Activated CD4-positive, alpha-beta memory T cell treated with anti-CD3 and anti-CD28 coated beads for 36 hours (primary cell): ENCODE results near the gene AGXT. TPM values are rescaled to one million over a fixed set of nuclear protein-coding genes. Genes with fewer than 3 reads are reported as not detected.
"Not testable (repeated sequence)": the region's sequence is repeated elsewhere in the genome, so short reads cannot be mapped to it uniquely, and the experiment has no call there.

Experiments
- CTCF ChIA-PET: fragments of 350-600 bp; sonication (Branson Sonifier 250); formaldehyde crosslinking; loops from one replicate; lab custom pipeline; 2021; ENCODE audit warnings: antibody characterized with exemption, inconsistent platforms; lab: Charles Lee
- POLR2A ChIA-PET: fragments of 350-600 bp; sonication (Branson Sonifier 250); formaldehyde crosslinking; loops from one replicate; lab custom pipeline; 2021; ENCODE audit warnings: antibody characterized with exemption; lab: Charles Lee
- DNase-seq: peaks from one replicate; pipeline ENCODE4 v3.0.0-alpha.2; 2020
- H3K27ac Mint-ChIP-seq: one replicate; pipeline ENCODE4 v1.8.0; 2021; ENCODE audit warnings: mixed read lengths
- H3K27me3 Mint-ChIP-seq: one replicate; pipeline ENCODE4 v1.8.0; 2021; ENCODE audit warnings: mixed read lengths
- H3K36me3 Mint-ChIP-seq: one replicate; pipeline ENCODE4 v1.8.0; 2021; ENCODE audit warnings: mixed read lengths
- H3K4me1 Mint-ChIP-seq: one replicate; pipeline ENCODE4 v1.8.0; 2021; ENCODE audit warnings: low read depth, mixed read lengths
- H3K4me3 Mint-ChIP-seq: one replicate; pipeline ENCODE4 v1.8.0; 2021; ENCODE audit warnings: mild to moderate bottlenecking, mixed read lengths
- H3K9me3 Mint-ChIP-seq: one replicate; pipeline ENCODE4 v1.8.0; 2021; ENCODE audit warnings: mixed read lengths
- intact Hi-C: fragments of 100-400 bp; cut with micrococcal nuclease; formaldehyde crosslinking; loops from one replicate; pipeline ENCODE4 v1.15.1; 2023
- total RNA-seq, 2 experiments: library from RNA; stranded (reverse); gene quantifications; one replicate each; pipeline ENCODE4 v1.2.3, GENCODE V29; 2021

AGXT gene
- total RNA-seq, 2 experiments from 2014 or later: not detected

DNA sequence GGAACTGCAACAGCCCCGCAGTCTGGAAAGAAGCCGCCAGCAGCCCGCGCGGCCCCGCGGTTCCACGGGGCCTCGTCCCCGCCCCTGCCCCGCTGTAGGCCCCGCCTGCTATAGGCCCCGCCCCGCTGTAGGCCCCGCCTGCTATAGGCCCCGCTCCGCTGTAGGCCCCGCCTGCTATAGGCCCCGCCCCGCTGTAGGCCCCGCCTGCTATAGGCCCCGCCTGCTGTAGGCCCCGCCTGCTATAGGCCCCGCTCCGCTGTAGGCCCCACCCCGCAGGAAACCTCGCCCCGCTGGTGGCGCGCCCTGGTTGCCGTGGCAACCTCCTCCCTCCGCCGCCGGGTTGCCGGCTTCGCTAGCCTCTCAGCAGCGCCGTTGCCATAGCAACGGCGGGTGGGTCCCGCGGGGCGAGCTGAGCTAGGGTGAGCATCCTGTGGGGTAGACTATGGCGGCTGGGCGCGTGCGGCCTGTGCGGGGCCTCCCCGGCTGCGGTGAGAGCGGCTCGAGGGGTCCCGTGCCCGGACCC is 36.4 kb upstream of the AGXT start:
- CTCF ChIA-PET: no interaction called here

DNA sequence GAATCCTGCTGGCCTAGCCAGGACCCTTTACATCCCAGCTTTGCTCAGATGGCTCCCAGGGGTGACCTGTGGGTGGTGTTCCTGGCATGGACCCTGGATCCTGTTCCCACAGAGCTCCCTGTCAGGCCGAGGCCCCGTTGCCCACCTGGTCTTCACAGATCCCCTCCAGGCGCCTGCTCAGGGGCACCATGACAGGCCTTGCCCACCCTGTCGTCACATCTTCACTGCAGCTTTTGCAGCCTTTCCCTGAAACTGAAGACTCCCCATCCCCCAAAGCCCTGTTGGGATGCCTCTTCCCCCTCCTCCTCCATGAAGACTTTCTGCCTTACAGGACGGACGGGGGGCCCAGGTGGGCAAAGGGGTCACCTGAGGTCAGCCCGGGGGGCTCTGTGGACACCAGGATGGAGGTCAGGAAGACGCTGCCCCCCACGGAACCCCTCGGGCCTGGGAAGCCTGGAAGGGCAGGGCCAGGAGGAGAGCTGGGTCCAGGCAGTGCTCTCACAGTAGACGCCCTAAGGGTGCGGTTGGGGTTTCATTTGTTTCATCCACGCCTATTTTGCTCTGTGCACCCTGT is 35.6 kb upstream of the AGXT start:
- H3K4me1 Mint-ChIP-seq: no peaks in the 10 kb centered on the region
- no peak overlapping the region for H3K4me3 Mint-ChIP-seq
- DNase-seq: no peak
- H3K27ac Mint-ChIP-seq: no peak overlapping the region
- no peaks in the 10 kb centered on the region for H3K36me3 Mint-ChIP-seq
- H3K27me3 Mint-ChIP-seq: peaks cover 15% of the 10 kb centered on the region
- intact Hi-C loops: loop anchor here (1.0 to 10.0 kb wide), 6 partner anchors 267 to 1049 kb away; partner anchors contain the start of genes DUSP28, HDLBP, PPP1R7 and SEPTIN2
- ChIA-PET CTCF (no interaction called here), POLR2A (no interaction called here)
- no peaks in the 10 kb centered on the region for H3K9me3 Mint-ChIP-seq

More for the DNA sequence above, 36.4 kb upstream of the AGXT start:
- POLR2A ChIA-PET: no interaction called here
- DNase-seq: peak; percentile 97
- Mint-ChIP-seq H3K9me3 (no peaks in the 10 kb centered on the region), H3K27ac (no peak overlapping the region), H3K4me1 (no peaks in the 10 kb centered on the region), H3K27me3 (peaks cover 15% of the 10 kb centered on the region), H3K36me3 (no peaks in the 10 kb centered on the region), H3K4me3 (peak overlapping the region; percentile 68)
- intact Hi-C loops: loop anchor here (1.0 to 10.0 kb wide), 6 partner anchors 266 to 1050 kb away; partner anchors contain the start of genes DUSP28, HDLBP, PPP1R7 and SEPTIN2

DNA sequence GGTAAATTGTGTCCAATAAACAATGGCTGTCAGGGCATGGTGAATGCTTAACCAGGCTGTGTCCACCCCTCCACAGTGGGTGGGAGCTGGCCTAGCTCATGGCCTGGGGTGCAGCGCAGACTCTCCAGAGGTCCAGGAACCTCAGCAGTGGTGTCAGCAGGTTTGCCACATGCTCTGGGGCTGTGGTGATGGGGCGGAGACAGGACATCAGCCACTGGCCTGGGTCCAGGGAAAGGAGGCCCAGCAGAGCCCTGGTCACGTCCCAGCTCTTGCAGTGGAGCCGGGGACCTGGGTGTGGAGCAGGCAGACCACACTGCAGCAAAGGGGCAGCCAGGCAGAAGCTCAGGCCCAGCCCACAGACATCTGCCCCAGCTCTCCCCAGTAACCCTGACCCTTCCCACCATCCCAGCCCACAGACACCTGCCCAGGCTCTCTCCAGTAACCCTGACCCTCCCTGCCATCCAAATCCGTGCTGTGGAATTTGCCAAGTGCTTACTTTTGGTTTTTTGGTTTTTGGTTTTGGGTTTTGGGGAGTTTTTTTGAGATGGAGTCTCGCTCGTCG is 34.8 kb upstream of the AGXT start:
- Mint-ChIP-seq H3K9me3 (no peaks in the 10 kb centered on the region), H3K36me3 (no peaks in the 10 kb centered on the region), H3K4me3 (no peak overlapping the region), H3K27me3 (peaks cover 10% of the 10 kb centered on the region), H3K27ac (no peak overlapping the region), H3K4me1 (no peaks in the 10 kb centered on the region)
- POLR2A ChIA-PET: no interaction called here
- no peak for DNase-seq
- intact Hi-C loops: loop anchor here (5.0 to 10.0 kb wide), 2 partner anchors 381 to 1048 kb away; no protein-coding TSS in a partner anchor
- CTCF ChIA-PET: interaction anchor here (1.1 kb wide), 2 partner anchors 10 to 247 kb away, joined by 3 read pairs; partner anchors contain the start of gene CAPN10

DNA sequence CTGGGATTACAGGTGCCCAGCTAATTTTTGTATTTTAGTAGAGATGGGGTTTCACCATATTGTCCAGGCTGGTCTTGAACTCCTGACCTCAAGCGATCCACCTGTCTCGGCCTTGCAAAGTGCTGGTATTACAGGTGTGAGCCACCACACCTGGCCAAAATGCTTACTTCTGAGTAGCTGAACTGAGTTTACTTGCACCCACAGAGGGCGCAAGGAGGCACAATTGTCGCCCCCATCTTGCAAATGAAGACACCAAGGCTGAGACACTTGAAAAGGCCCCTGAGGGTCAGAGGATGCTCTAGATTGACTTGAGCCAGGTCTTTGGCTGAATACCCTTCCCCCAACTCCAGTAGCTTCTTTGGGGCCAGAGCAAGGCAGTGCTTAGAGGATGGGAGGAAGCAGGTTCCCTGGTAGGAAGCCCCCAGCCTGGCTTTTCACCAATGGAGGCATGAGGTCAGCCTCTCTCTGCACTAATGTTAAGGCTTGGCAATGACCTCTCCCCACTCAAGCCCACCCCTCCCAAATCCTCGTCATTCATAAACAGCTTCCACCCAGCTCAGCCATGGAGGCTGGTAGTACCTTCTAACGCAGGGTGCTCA is 34.1 kb upstream of the AGXT start:
- POLR2A ChIA-PET: no interaction called here
- intact Hi-C loops: loop anchor here (5.0 to 10.0 kb wide), 2 partner anchors 380 to 1048 kb away; no protein-coding TSS in a partner anchor
- Mint-ChIP-seq H3K9me3 (no peaks in the 10 kb centered on the region), H3K4me3 (no peak overlapping the region), H3K27ac (no peak overlapping the region), H3K27me3 (peaks cover 8% of the 10 kb centered on the region), H3K36me3 (no peaks in the 10 kb centered on the region), H3K4me1 (no peaks in the 10 kb centered on the region)
- DNase-seq: no peak
- CTCF ChIA-PET: interaction anchor here (1.1 kb wide), 2 partner anchors 9 to 248 kb away, joined by 3 read pairs; partner anchors contain the start of gene CAPN10

DNA sequence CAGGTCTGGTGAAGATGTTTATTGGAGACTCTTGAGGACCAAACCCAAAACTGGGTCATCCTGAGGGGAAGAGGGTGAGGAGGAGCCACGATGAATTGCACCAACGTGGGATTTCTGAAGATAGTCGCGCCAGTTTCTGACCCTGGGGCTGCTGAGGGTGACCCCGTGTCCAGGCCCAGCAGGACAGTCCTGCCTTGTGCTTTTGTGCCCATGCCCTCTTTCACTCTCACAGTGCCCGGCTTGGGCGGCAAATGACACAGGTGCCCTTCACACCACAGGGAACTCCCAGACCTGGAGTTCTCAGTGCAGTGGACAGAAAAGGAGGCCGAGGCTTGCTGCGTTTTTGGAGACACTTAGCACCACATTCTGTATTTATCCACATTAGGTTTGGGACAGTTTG is 33.1 kb upstream of the AGXT start:
- no peaks in the 10 kb centered on the region for H3K4me1 Mint-ChIP-seq

DNA sequence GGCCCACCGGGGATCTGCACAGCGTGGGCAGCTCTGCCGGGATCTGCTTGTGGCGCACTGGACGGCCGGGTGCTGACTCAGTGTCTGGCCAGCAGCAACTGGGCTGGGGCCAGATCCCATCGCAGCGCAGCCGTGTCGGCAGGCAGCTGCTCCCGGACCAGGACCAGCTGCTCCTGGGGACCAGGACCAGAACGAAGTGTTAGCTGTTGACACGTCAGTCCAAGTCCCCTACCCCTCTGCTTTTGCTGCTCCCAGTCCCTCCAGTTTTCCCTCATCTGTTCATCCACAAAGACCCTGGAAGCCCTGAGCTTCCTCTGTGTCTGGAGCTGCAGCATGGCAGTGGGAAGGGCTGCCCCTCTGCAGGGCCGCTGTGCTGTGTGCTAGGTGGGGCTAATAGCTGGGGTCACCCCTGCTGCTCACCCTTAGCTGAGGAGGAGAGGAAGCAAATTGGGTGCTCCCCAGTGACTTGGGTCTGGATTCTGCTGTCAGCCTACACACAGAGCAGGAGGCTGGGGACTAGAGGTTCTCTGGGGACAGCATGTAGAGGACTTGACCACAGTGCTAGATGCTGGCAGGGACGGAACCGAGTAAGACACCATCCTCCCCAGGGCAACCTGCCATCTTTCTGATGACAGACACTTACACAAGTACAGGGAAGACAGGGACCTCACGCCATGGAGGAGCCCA is 31.7 kb upstream of the AGXT start:
- H3K36me3 Mint-ChIP-seq: no peaks in the 10 kb centered on the region
- no peaks in the 10 kb centered on the region for H3K4me1 Mint-ChIP-seq
- no peak overlapping the region for H3K4me3 Mint-ChIP-seq
- POLR2A ChIA-PET: no interaction called here
- CTCF ChIA-PET: no interaction called here
- peaks cover 1% of the 10 kb centered on the region for H3K27me3 Mint-ChIP-seq
- H3K9me3 Mint-ChIP-seq: no peaks in the 10 kb centered on the region
- H3K27ac Mint-ChIP-seq: no peak overlapping the region
- intact Hi-C loops: loop anchor here (10.0 kb wide), 1 partner anchor 378 kb away; no protein-coding TSS in a partner anchor
- DNase-seq: no peak

More for the DNA sequence above, 33.1 kb upstream of the AGXT start:
- Mint-ChIP-seq H3K27me3 (peaks cover 3% of the 10 kb centered on the region), H3K4me3 (no peak overlapping the region), H3K36me3 (no peaks in the 10 kb centered on the region), H3K27ac (no peak overlapping the region), H3K9me3 (no peaks in the 10 kb centered on the region)
- POLR2A ChIA-PET: no interaction called here
- DNase-seq: no peak
- intact Hi-C loops: loop anchor here (10.0 kb wide), 1 partner anchor 379 kb away; no protein-coding TSS in a partner anchor
- CTCF ChIA-PET: no interaction called here

DNA sequence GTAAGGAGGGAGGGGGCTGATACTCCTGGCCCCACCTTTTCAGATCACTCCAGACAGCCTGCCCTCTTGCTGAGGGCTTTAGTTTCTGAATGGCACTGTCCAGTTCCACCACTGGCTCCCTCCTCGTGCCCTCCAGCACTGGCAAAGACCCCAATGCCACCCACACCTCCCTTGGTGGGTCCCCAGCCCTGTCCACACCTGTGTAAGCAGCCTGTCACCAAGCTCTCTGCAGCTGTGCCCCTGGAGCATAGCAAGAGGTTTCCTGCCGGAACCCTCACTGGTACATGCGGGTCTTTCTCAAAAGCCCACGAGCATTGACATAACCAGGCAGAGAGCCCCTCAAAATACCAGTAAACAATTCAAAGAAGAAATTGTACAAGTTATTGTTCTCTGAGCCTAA is 31.0 kb upstream of the AGXT start:
- H3K27ac Mint-ChIP-seq: no peak overlapping the region
- no peak for DNase-seq
- intact Hi-C loops: loop anchor here (10.0 kb wide), 1 partner anchor 377 kb away; no protein-coding TSS in a partner anchor
- POLR2A ChIA-PET: no interaction called here
- peaks cover 1% of the 10 kb centered on the region for H3K27me3 Mint-ChIP-seq
- CTCF ChIA-PET: no interaction called here
- H3K9me3 Mint-ChIP-seq: no peaks in the 10 kb centered on the region
- H3K4me1 Mint-ChIP-seq: no peaks in the 10 kb centered on the region
- no peak overlapping the region for H3K4me3 Mint-ChIP-seq
- H3K36me3 Mint-ChIP-seq: no peaks in the 10 kb centered on the region

DNA sequence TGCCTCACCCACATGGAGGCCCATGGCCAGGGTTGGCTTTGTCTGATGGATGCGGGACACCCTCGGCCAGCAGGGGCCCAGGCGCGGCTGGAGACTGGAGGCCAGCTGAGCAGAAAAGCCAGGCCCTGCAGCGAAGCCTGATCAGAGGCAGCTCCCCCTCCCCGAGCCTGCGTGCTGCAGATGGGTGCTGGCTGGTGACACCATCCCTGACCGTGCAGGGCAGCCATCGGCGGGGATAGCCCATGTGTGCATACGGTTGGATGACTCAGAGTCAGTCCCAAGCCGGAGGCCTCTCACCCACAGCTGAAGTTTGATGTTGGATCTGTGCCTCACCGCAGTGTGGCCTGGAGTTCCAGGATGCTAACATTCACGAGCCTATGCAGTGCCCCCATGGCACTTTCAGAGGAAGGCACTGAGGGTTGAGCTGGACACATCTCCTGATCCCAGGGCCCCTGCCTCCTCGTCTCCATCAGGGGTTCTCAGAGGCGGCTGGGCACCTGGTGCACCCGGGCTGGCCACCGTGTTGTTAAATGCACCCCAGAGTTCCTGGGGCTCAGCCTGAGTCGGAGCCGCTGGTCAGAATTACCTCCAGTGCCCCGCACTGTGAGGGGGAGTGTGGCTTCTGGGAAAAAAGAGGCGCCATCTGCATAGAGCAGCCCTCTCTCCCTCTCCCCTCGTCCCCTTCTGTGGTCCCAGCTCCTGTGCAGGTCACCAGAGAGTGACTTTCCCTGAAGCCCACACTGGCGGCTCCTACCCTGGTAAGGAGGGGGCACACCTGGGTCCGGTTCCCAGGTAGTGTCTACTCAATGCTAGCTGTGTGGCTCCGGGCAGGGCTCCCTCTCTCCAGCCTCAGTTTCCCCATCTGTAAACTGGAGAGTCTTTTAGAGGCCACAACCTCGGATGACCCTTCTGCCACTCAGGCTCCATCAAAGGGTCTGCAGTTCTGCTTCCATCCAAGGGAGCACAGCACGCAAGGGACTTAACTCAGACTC is 29.2 kb upstream of the AGXT start:
- intact Hi-C loops: loop anchor here (5.0 to 10.0 kb wide), 2 partner anchors 327 to 375 kb away; no protein-coding TSS in a partner anchor
- Mint-ChIP-seq H3K36me3 (no peaks in the 10 kb centered on the region), H3K4me1 (no peaks in the 10 kb centered on the region), H3K27ac (no peak overlapping the region), H3K9me3 (no peaks in the 10 kb centered on the region), H3K27me3 (peaks cover 1% of the 10 kb centered on the region), H3K4me3 (no peak overlapping the region)
- CTCF ChIA-PET: interaction anchor here (1.1 to 1.6 kb wide), 5 partner anchors 12 to 325 kb away, joined by 3 to 11 read pairs (median 5); no protein-coding TSS in a partner anchor
- POLR2A ChIA-PET: no interaction called here
- no peak for DNase-seq

DNA sequence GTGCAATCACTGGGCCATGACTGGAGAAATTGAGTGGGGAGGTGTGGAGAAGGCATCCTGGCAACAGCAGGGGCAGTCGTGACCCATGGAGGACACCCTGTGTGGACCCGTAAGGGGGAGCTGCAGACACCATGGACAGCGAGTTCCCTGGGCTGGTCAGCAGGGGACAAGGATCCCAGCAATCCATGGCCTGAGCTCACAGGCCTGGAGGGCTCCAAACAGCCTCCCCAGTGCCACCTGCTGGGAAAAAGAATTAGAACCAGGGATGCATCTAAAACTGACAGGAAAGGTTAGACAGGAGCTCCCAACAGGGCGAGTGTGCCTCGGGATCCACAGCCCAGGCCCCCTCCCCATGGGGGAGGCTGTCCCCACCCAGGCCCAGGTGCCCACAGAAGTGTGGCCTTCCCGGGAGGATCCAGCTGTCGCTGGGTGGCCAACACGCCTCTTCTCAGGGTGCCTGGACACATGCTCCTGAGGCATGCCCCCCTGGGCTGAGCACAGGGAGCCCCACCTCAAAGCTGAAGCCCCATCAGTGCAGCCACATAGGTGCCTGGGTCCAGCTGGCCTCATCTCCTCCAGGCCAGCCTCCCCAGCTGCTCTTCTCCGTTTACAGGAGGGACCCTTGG is 28.1 kb upstream of the AGXT start:
- Mint-ChIP-seq H3K27ac (no peak overlapping the region), H3K4me1 (no peaks in the 10 kb centered on the region), H3K9me3 (peaks cover 7% of the 10 kb centered on the region), H3K27me3 (peaks cover 1% of the 10 kb centered on the region), H3K4me3 (no peak overlapping the region), H3K36me3 (no peaks in the 10 kb centered on the region)
- no peak for DNase-seq
- ChIA-PET CTCF (interaction anchor here (0.5 to 1.5 kb wide), 9 partner anchors 14 to 627 kb away, joined by 3 to 11 read pairs (median 3); no protein-coding TSS in a partner anchor), POLR2A (no interaction called here)
- intact Hi-C loops: loop anchor here (5.0 kb wide), 1 partner anchor 328 kb away; no protein-coding TSS in a partner anchor

DNA sequence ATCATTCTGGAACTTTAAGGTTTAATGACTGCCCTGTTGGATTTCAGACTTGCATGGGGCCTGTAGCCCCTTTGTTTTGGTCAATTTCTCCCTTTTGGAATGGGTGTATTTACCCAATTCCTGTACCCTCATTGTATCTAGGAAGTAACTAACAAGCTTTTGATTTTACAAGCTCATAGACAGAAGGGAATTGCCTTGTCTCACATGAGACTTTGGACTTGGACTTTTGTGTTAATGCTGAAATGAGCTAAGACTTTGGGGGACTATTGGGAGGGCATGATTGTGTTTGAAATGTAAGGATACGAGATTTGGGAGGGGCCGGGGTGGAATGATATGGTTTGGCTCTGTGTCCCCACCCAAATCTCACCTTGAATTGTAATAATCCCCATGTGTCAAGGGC is 22.3 kb upstream of the AGXT start:
- intact Hi-C loops, H3K4me1 Mint-ChIP-seq, H3K27me3 Mint-ChIP-seq, H3K27ac Mint-ChIP-seq, H3K4me3 Mint-ChIP-seq, POLR2A ChIA-PET, H3K9me3 Mint-ChIP-seq, DNase-seq, CTCF ChIA-PET, H3K36me3 Mint-ChIP-seq: not testable (repeated sequence)
